Osteocyte (in vitro differentiated cells): ENCODE results near the gene WNT9A. TPM values are rescaled to one million over a fixed set of nuclear protein-coding genes. Genes with fewer than 3 reads are reported as not detected.
A peak's percentile ranks its signal among the peaks of the same experiment; 100 is the strongest.

Experiments
- DNase-seq: peaks from one replicate; pipeline ENCODE4 v3.0.0; 2021; ENCODE audit warnings: mixed read lengths; ENCODE audit not compliant: unreplicated experiment; ENCODE audit errors: extremely low spot score
- H3K27ac Mint-ChIP-seq: one replicate; pipeline ENCODE4 v1.8.0; 2021; ENCODE audit warnings: mild to moderate bottlenecking, mixed read lengths; ENCODE audit not compliant: unreplicated experiment
- H3K27me3 Mint-ChIP-seq: one replicate; pipeline ENCODE4 v1.8.0; 2021; ENCODE audit warnings: mixed read lengths; ENCODE audit not compliant: unreplicated experiment
- H3K36me3 Mint-ChIP-seq: one replicate; pipeline ENCODE4 v1.8.0; 2021; ENCODE audit warnings: mixed read lengths; ENCODE audit not compliant: unreplicated experiment
- H3K4me1 Mint-ChIP-seq: one replicate; pipeline ENCODE4 v1.8.0; 2021; ENCODE audit warnings: mixed read lengths; ENCODE audit not compliant: unreplicated experiment
- H3K4me3 Mint-ChIP-seq: one replicate; pipeline ENCODE4 v1.8.0; 2021; ENCODE audit warnings: mild to moderate bottlenecking, moderate library complexity, mixed read lengths; ENCODE audit not compliant: unreplicated experiment
- H3K9me3 Mint-ChIP-seq: one replicate; pipeline ENCODE4 v1.8.0; 2021; ENCODE audit warnings: mixed read lengths; ENCODE audit not compliant: unreplicated experiment
- CTCF ChIP-seq: fragments of 200-600 bp; sonication (generic); IDR thresholded peaks from 2 replicates; pipeline ENCODE4 v1.5.0; 2021; ENCODE audit warnings: antibody characterized with exemption, mild to moderate bottlenecking, moderate library complexity
- total RNA-seq: library from RNA; stranded (reverse); gene quantifications from 2 replicates; pipeline ENCODE4 v1.2.1, GENCODE V29; 2021

Gene WNT9A
- total RNA-seq, 1 donor from 2014 or later: 4.9 TPM

- no peaks in the 10 kb centered on the region for H3K36me3 Mint-ChIP-seq
- peaks cover 17% of the 10 kb centered on the region for H3K4me1 Mint-ChIP-seq
- peak; percentile 87 for DNase-seq
- no peak for TF ChIP-seq CTCF
- no peaks in the 10 kb centered on the region for H3K9me3 Mint-ChIP-seq
- peak overlapping the region; percentile 31 for H3K27ac Mint-ChIP-seq
- no peak overlapping the region for H3K4me3 Mint-ChIP-seq
- H3K27me3 Mint-ChIP-seq: peaks cover 2% of the 10 kb centered on the region
Measured at GRCh38 chr1:227886993-227887696, 60.6 kb downstream of the WNT9A start.

- no peaks in the 10 kb centered on the region for H3K9me3 Mint-ChIP-seq
- H3K27me3 Mint-ChIP-seq: peaks cover 8% of the 10 kb centered on the region
- H3K36me3 Mint-ChIP-seq: no peaks in the 10 kb centered on the region
- no peak overlapping the region for H3K4me3 Mint-ChIP-seq
- H3K4me1 Mint-ChIP-seq: peaks cover 14% of the 10 kb centered on the region
- H3K27ac Mint-ChIP-seq: peak overlapping the region; percentile 31
- TF ChIP-seq CTCF: no peak
- DNase-seq: peak; percentile 74
Measured at GRCh38 chr1:227886503-227886961, 61.2 kb downstream of the WNT9A start.

- Mint-ChIP-seq H3K36me3 (no peaks in the 10 kb centered on the region), H3K27ac (peak overlapping the region; percentile 18), H3K4me3 (no peak overlapping the region), H3K9me3 (no peaks in the 10 kb centered on the region), H3K4me1 (peaks cover 14% of the 10 kb centered on the region), H3K27me3 (peaks cover 14% of the 10 kb centered on the region)
- DNase-seq: peak; percentile 79
- TF ChIP-seq CTCF: no peak
Measured at GRCh38 chr1:227885648-227886502, 61.9 kb downstream of the WNT9A start.

- Mint-ChIP-seq H3K9me3 (no peaks in the 10 kb centered on the region), H3K4me3 (no peak overlapping the region), H3K36me3 (no peaks in the 10 kb centered on the region), H3K4me1 (peaks cover 14% of the 10 kb centered on the region), H3K27ac (no peak overlapping the region), H3K27me3 (peaks cover 21% of the 10 kb centered on the region)
- peak; percentile 81 for DNase-seq
- TF ChIP-seq CTCF: no peak
Measured at GRCh38 chr1:227885135-227885647, 62.5 kb downstream of the WNT9A start.
